Measurements from ENCODE around the gene PNMT.

PNMT gene

GRCh38 chr17:39653662-39654331, 14.5 kb upstream of the PNMT start:
- DNase-seq (ENCODE audit: low read depth in 2 of 2), result peak; percentile 43 to 60

- DNase-seq (ENCODE audit: low read depth in 2 of 2), result no peak
Measured at GRCh38 chr17:39655105-39655504, 13.1 kb upstream of the PNMT start.

GRCh38 chr17:39658346-39658745, 9.9 kb upstream of the PNMT start:
- DNase-seq (ENCODE audit: low read depth in 2 of 2), result no peak

DNA sequence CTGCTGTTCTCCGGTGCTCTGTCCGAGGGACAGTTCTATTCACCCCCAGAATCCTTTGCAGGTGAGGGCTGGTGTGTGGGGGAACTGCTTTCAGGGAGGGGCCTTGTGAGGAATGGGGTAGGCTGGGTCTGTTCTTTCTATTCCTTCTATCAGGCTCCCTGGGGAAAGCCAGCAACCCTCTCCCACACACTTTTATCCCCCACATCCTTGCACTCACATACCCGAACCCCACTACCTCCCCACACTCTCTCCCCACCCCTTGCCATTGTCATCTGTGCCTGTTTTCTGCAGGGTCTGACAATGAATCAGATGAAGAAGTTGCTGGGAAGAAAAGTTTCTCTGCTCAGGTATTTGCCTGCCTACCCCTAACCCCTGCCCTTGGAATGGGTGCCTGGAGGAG, 9.5 kb upstream of the PNMT start:
- no peak for DNase-seq (ENCODE audit: low read depth in 2 of 2)

DNA sequence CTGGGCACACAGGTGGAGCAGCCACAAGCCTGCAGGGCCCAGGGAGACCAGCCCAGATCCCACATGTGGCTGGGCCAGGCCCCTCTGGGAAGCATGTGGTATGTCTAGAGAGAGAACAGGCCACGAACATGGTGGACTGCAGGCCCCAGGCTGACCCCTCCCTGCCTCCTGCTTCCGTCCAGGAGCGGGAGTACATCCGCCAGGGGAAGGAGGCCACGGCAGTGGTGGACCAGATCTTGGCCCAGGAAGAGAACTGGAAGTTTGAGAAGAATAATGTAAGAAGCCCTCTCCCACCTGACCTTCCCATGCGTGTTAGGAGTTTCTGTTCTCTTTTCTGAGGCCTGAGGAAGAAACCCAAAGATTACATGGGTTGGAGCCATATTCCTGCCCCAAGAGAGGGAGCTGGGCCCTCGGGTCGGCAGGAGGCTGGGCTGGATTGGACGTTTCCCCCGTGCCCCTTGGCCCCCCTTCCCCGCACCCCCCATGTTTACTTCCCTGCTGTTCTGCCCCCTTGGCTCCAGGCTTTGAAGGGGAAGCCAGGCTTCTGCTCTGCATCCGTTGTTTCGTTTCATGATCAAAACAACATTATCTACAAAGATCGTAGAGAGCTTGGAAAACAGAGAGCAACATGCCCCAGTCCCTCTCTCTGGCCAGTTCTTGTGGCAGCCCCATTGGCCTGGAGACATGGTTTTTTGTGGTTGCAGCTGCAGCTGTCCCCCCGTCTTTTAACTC, 8.8 kb upstream of the PNMT start:
- DNase-seq (ENCODE audit: low read depth in 2 of 2), result no peak

DNA sequence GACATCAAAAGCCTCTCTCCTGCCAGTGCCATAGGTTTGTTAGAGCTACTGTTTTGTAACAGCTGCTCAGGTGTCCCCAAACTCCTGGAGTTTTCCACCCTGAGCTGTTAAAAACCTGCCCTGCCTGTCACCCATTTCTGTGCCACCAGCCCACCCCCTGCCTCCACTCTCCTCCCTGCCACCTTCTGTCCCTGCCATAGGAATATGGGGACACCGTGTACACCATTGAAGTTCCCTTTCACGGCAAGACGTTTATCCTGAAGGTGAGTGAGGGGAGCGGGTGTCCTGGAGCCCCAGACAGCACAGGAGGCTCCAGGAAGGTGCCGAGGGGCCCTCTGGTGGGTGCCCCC, 8.3 kb upstream of the PNMT start:
- no peak for DNase-seq (ENCODE audit: low read depth in 2 of 2)

DNA sequence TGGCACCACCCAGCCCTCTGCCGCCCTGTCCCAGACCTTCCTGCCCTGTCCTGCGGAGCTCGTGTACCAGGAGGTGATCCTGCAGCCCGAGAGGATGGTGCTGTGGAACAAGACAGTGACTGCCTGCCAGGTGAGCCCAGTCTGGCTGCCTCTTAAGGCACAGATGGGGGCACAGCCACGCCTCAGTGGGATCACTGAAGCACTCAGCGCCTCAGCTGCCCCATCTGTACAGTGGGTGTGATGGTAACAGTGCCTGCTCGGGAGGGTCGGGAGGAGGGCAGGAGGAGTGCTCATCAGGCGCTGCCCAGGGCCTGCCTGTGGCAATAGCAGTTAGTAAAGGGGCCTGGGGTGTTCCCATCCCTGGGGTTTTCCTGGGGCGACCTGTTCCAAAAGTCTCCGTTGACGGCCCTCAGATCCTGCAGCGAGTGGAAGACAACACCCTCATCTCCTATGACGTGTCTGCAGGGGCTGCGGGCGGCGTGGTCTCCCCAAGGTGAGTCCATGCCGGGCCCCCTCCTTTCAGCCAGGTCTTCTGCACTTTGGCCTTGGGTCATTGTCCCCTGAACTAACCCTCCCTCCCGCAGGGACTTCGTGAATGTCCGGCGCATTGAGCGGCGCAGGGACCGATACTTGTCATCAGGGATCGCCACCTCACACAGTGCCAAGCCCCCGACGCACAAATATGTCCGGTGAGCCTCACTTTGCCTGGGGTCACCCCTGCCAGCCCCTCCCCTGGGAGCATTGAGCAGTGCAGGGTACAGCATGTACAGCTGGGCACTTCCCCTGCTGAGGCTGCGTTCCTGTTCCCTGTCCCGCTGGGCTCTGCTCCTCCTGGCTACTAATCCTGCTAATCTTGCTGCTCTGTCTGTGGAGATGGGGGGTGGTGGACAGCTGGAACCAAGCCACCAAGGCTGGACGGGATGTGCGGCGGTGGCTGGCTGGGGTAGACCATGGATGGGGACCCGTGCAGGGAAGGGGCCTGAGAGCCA, 7.6 kb upstream of the PNMT start:
- no peak for DNase-seq (ENCODE audit: low read depth in 2 of 2)

GRCh38 chr17:39661744-39662541, 6.3 kb upstream of the PNMT start:
- DNase-seq (ENCODE audit: low read depth in 2 of 2), result no peak

GRCh38 chr17:39662551-39663339, 5.5 kb upstream of the PNMT start:
- DNase-seq (ENCODE audit: low read depth in 2 of 2), result no peak

- no peak for DNase-seq (ENCODE audit: low read depth in 2 of 2)
Measured at GRCh38 chr17:39663340-39663687, 4.9 kb upstream of the PNMT start.

- DNase-seq (ENCODE audit: low read depth in 2 of 2), result no peak
Measured at GRCh38 chr17:39663688-39664580, 4.3 kb upstream of the PNMT start.

GRCh38 chr17:39664581-39665561, 3.4 kb upstream of the PNMT start, which contains the start of gene TCAP:
Gene TCAP (plus strand): TSS chr17:39665349. CDS start chr17:39665360, 11 bp downstream.
- DNase-seq (ENCODE audit: low read depth in 2 of 2), result no peak

- no peak for DNase-seq (ENCODE audit: low read depth in 2 of 2)
Measured at GRCh38 chr17:39665642-39666224, 2.5 kb upstream of the PNMT start.

GRCh38 chr17:39666231-39666600, 2.0 kb upstream of the PNMT start:
- DNase-seq (ENCODE audit: low read depth in 2 of 2), result no peak

DNA sequence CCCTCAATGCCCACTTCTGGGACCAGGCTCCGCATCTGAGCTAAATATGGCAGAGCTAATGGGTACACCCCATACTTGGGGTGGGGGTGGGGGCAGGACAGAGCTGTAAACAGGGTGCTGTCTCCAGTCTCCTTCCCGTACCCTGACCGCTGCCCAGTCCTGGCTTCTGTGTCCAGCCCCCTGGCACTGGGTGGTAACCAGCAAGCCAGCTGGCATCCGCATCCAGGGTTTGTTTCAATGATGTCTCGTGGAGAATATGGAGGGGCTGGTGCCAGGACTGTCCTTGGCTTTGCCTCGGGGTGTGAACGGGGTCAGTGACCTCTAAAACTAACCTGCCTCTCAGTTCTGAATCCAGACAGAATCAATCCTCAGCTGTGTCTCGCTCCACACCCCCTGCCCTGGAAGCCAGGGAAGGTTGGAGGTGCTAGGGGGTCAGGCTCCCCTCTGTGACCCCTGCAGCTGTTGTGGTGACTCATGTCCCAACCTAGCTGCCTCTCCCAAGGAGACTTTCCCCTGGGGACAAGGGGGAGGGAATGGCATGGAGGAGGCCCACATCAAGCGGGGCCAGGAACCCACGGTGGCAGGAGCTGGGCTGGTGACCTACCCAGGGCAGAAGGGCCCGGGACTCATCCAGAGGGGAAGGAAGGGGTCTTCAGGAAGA, 1.5 kb upstream of the PNMT start:
- DNase-seq (ENCODE audit: low read depth in 2 of 2), result no peak

DNA sequence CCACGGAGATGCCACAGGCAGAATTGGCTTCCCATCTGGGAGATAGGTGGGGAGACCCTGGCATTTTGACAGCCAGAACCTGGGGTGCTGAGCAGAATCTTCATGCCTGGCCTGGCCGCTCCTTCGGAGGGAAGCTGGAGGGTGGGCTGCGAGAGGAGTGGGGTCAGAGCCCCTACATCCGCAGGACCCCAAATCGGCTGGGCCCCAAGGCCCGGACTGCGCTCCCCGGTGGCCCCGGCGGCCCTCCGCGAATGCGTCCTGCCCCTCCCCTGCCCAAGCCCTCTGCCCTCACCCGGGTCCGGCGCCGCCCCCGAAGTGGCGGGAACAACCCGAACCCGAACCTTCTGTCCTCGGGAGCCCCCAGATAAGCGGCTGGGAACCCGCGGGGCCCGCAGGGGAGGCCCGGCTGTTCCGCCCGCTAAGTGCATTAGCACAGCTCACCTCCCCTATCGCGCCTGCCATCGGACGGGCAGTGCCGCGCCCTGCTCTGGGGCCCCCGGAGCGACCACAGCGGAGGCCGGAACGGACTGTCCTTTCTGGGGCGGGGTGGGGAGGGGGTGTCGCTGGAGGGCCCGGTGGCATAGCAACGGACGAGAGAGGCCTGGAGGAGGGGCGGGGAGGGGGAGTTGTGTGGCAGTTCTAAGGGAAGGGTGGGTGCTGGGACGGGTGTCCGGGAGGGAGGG, 850 bp upstream of the PNMT start:
- DNase-seq (ENCODE audit: low read depth in 2 of 2), result no peak

Measured in stimulated activated CD8-positive, alpha-beta memory T cell treated with anti-CD3 and anti-CD28 coated beads, Interleukin-7, amount 100 ng/mL, for 4 hours (primary cell).